Activated CD8-positive, alpha-beta memory T cell treated with anti-CD3 and anti-CD28 coated beads, Interleukin-2, amount 50 U/mL, for 4 hours (primary cell): ENCODE results near the gene COX4I2.
"Not testable (repeated sequence)": the region's sequence is repeated elsewhere in the genome, so short reads cannot be mapped to it uniquely, and the experiment has no call there.

Experiments
- DNase-seq: peaks from one replicate; pipeline ENCODE4 v3.0.0-alpha.2; 2020

COX4I2 gene

GRCh38 chr20:31608251-31608945 lies 29.3 kb upstream of the COX4I2 start:
- no peak for DNase-seq

GRCh38 chr20:31612271-31612640 lies 25.5 kb upstream of the COX4I2 start:
- not testable (repeated sequence) for DNase-seq

- DNase-seq: no peak
Observed at GRCh38 chr20:31615416-31615815, 22.3 kb upstream of the COX4I2 start.

GRCh38 chr20:31617432-31618104 lies 20.1 kb upstream of the COX4I2 start:
- DNase-seq: no peak

GRCh38 chr20:31620246-31620645 lies 17.5 kb upstream of the COX4I2 start:
- DNase-seq: no peak

GRCh38 chr20:31623123-31623505 lies 14.6 kb upstream of the COX4I2 start:
- not testable (repeated sequence) for DNase-seq

- DNase-seq: not testable (repeated sequence)
Observed at GRCh38 chr20:31626534-31626933, 11.2 kb upstream of the COX4I2 start.

- not testable (repeated sequence) for DNase-seq
Observed at GRCh38 chr20:31628057-31628456, 9.7 kb upstream of the COX4I2 start.

- DNase-seq: no peak
Observed at GRCh38 chr20:31630187-31630790, 7.4 kb upstream of the COX4I2 start.

- DNase-seq: no peak
Observed at GRCh38 chr20:31632548-31633338, 5.0 kb upstream of the COX4I2 start.

- DNase-seq: no peak
Observed at GRCh38 chr20:31633339-31633914, 4.3 kb upstream of the COX4I2 start.

- DNase-seq: no peak
Observed at GRCh38 chr20:31638317-31638716, 605 bp downstream of the COX4I2 start.

- DNase-seq: no peak
Observed at GRCh38 chr20:31638816-31639215, 1.1 kb downstream of the COX4I2 start.

- DNase-seq: no peak
Observed at GRCh38 chr20:31640259-31640658, 2.5 kb downstream of the COX4I2 start.

- no peak for DNase-seq
Observed at GRCh38 chr20:31641391-31641790, 3.7 kb downstream of the COX4I2 start.

GRCh38 chr20:31642837-31643236 lies 5.1 kb downstream of the COX4I2 start:
- DNase-seq: no peak

- no peak for DNase-seq
Observed at GRCh38 chr20:31643522-31643921, 5.8 kb downstream of the COX4I2 start.

- no peak for DNase-seq
Observed at GRCh38 chr20:31644701-31645100, 7.0 kb downstream of the COX4I2 start.

GRCh38 chr20:31648104-31648503 lies 10.4 kb downstream of the COX4I2 start:
- DNase-seq: not testable (repeated sequence)

GRCh38 chr20:31652917-31653396 lies 15.2 kb downstream of the COX4I2 start:
- DNase-seq: no peak

GRCh38 chr20:31653561-31653960 lies 15.8 kb downstream of the COX4I2 start:
- DNase-seq: no peak

GRCh38 chr20:31654534-31654933 lies 16.8 kb downstream of the COX4I2 start:
- no peak for DNase-seq
